Keratinocyte (primary cell): ENCODE data around the gene TOE1. TPM values are rescaled to one million over a fixed set of nuclear protein-coding genes. Genes with fewer than 3 reads are reported as not detected.

Source experiments
- DNase-seq: peaks from one replicate; pipeline ENCODE4 v3.0.0-alpha.2; 2011; ENCODE audit warnings: low read depth, missing footprints, low spot score
- FAIRE-seq: peaks from 2 replicates; lab custom pipeline; 2011; peaks lifted over from hg19 to GRCh38; lab: Jason Lieb, UNC
- H2AFZ ChIP-seq: 2 replicates; pipeline ENCODE4 v1.6.0; 2012; ENCODE audit warnings: low read length, control low read depth, inconsistent platforms; ENCODE audit not compliant: control insufficient read depth
- H3K27ac ChIP-seq: 2 replicates; pipeline ENCODE4 v1.5.1; 2011; ENCODE audit warnings: low read length; ENCODE audit not compliant: control insufficient read depth, insufficient read depth
- H3K27me3 ChIP-seq: 3 replicates; pipeline ENCODE4 v1.6.0; 2011; ENCODE audit warnings: low read length; ENCODE audit not compliant: control insufficient read depth, insufficient read depth; ENCODE audit errors: extremely low read depth
- H3K36me3 ChIP-seq, 2 experiments: 2 replicates in 1 of 2; 3 replicates in 1 of 2; pipeline ENCODE4 v1.5.1; 2011; ENCODE audit warnings: low read length in 2 of 2, mild to moderate bottlenecking in 1 of 2; ENCODE audit not compliant: control insufficient read depth in 2 of 2, insufficient read depth in 2 of 2; ENCODE audit errors: extremely low read depth in 1 of 2
- H3K4me1 ChIP-seq: 3 replicates; pipeline ENCODE4 v1.5.1; 2011; ENCODE audit warnings: low read length; ENCODE audit not compliant: control insufficient read depth, insufficient read depth; ENCODE audit errors: extremely low read depth
- H3K4me2 ChIP-seq: 3 replicates; pipeline ENCODE4 v1.6.0; 2011; ENCODE audit warnings: low read depth, low read length; ENCODE audit not compliant: control insufficient read depth, insufficient read depth; ENCODE audit errors: extremely low read depth
- H3K4me3 ChIP-seq, 3 experiments: fragments of 200-600 bp in 1 of 3; sonication (generic) in 1 of 3; 2 replicates in 2 of 3; 3 replicates in 1 of 3; pipeline ENCODE4 v1.5.1; 2011 to 2016; ENCODE audit warnings: low read length in 3 of 3, mild to moderate bottlenecking in 3 of 3, control low read depth in 2 of 3, inconsistent platforms in 1 of 3, low read depth in 1 of 3, mixed read lengths in 1 of 3, mixed run types in 1 of 3, moderate library complexity in 1 of 3; ENCODE audit not compliant: control insufficient read depth in 2 of 3, insufficient read depth in 2 of 3; ENCODE audit errors: extremely low read depth in 1 of 3
- H3K79me2 ChIP-seq: 2 replicates; pipeline ENCODE4 v1.6.0; 2012; ENCODE audit warnings: low read length; ENCODE audit not compliant: control insufficient read depth, insufficient read depth
- H3K9ac ChIP-seq: 3 replicates; pipeline ENCODE4 v1.6.0; 2011; ENCODE audit warnings: low read length; ENCODE audit not compliant: control insufficient read depth, insufficient read depth; ENCODE audit errors: extremely low read depth
- H3K9me1 ChIP-seq: 3 replicates; pipeline ENCODE4 v1.6.0; 2011; ENCODE audit warnings: low read length; ENCODE audit not compliant: control insufficient read depth, insufficient read depth; ENCODE audit errors: extremely low read depth
- H3K9me3 ChIP-seq: 2 replicates; pipeline ENCODE4 v1.5.1; 2012; ENCODE audit warnings: low read depth, low read length; ENCODE audit not compliant: control insufficient read depth
- H4K20me1 ChIP-seq: 3 replicates; pipeline ENCODE4 v1.6.0; 2011; ENCODE audit warnings: low read length; ENCODE audit not compliant: control insufficient read depth, insufficient read depth; ENCODE audit errors: extremely low read depth
- CTCF ChIP-seq, 3 experiments: IDR thresholded peaks in 1 of 3; conservative IDR thresholded peaks in 1 of 3; optimal IDR thresholded peaks in 1 of 3; 2 replicates in 2 of 3; 3 replicates in 1 of 3; pipeline versions ENCODE3 to v1.5.1; 2011; ENCODE audit warnings: low read length in 3 of 3, mild to moderate bottlenecking in 3 of 3, moderate library complexity in 2 of 3, control low read depth in 1 of 3, inconsistent platforms in 1 of 3; ENCODE audit not compliant: insufficient read depth in 2 of 3; ENCODE audit errors: extremely low read depth in 1 of 3
- EZH2 ChIP-seq: IDR thresholded peaks from one replicate; pipeline ENCODE4 v1.6.1; 2012; ENCODE audit warnings: inconsistent platforms, mild to moderate bottlenecking, low read length, moderate library complexity
- dilution Hi-C: fragments of 300-500 bp; cut with MboI; formaldehyde crosslinking; loops from one replicate; pipeline ENCODE4 v1.7.0; 2020; ENCODE audit warnings: low sequenced_read_pairs; ENCODE audit not compliant: extremely low pct_ligation_motif_present
- polyA plus RNA-seq, 5 experiments: library from polyadenylated mRNA; depleted of rRNA in 3 of 5; stranded (reverse) in 3 of 5; stranded (forward) in 1 of 5; unstranded in 1 of 5; fragments of >200 nt; gene quantifications; 1 replicate in 1 of 5; 2 replicates in 3 of 5; 3 replicates in 1 of 5; pipeline versions ENCODE4 v1.2.1 to v1.2.3, GENCODE V29; 2011 to 2012; ENCODE audit warnings: missing spikeins in 2 of 5, low read depth in 1 of 5, low replicate concordance in 1 of 5

TOE1 gene
- polyA plus RNA-seq, 1 donor (not counting 4 experiments of a cell fraction or from before 2014, with no cell fraction given): 12.1 TPM

DNA sequence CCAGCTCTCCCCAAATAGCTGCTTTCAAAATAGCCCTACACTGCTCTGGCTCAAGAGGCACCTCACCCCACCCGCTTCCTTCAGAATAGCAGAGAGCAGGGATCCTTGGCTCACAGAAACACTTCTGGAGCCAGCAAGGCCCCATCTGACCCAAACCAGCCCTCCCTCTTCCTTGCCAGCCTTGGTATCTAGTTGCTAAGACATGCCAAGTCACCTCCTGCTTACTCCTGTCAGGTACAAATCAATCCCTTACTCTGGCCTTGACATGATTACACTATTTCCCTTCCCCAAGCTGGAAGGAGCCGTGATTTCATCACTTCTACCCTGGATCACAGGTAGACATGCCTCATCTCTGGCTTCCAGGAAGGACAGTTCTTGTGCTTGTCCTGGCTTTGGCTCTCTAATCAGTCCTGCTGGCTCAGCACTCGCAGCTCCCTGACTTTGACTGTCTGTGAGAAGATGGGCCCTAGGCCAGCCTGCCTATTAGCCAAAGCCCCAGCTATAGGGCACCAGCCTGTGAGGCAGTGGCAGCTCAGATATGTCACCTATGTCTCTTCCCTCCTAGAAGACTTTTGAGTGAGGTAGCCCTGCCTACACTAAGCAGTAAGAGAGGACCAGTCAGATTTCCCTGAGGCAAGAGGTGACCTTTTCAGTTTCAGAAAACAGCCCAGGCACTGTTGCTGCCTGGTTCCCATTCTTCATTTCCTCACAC lies 9.2 kb downstream of the TOE1 start:
- Histone ChIP-seq H3K9me1 (no peaks in the 10 kb centered on the region), H3K9me3 (no peaks in the 10 kb centered on the region), H3K36me3 (peaks cover 8 to 12% of the 10 kb centered on the region in 2 experiments), H3K9ac (no peak overlapping the region), H3K27ac (peak overlapping the region; percentile 7), H2AFZ (no peak overlapping the region), H3K4me3 (no peak overlapping the region), H3K79me2 (no peaks in the 10 kb centered on the region), H3K4me2 (peak overlapping the region; percentile 42), H4K20me1 (no peaks in the 10 kb centered on the region), H3K27me3 (no peaks in the 10 kb centered on the region), H3K4me1 (peaks cover 22% of the 10 kb centered on the region)
- no peak for DNase-seq
- dilution Hi-C loops: no loop called here
- TF ChIP-seq CTCF (optimal IDR thresholded peaks at IDR 0.05 in 1 of 3, IDR thresholded peaks at IDR 0.05 in 1 of 3, conservative IDR thresholded peaks at IDR 0.05 in 1 of 3; ENCODE audit: extremely low read depth in 1 of 3, insufficient read depth in 2 of 3, low read length in 3 of 3) (no peak), EZH2 (no peak)
- peak; percentile 69 for FAIRE-seq

- no peaks in the 10 kb centered on the region for H4K20me1 ChIP-seq
- H3K27me3 ChIP-seq: no peaks in the 10 kb centered on the region
- no peak overlapping the region for H2AFZ ChIP-seq
- no peak overlapping the region for H3K4me2 ChIP-seq
- no peaks in the 10 kb centered on the region for H3K79me2 ChIP-seq
- no peak for TF ChIP-seq CTCF (optimal IDR thresholded peaks at IDR 0.05 in 1 of 3, IDR thresholded peaks at IDR 0.05 in 1 of 3, conservative IDR thresholded peaks at IDR 0.05 in 1 of 3; ENCODE audit: extremely low read depth in 1 of 3, insufficient read depth in 2 of 3, low read length in 3 of 3)
- TF ChIP-seq EZH2: no peak
- peaks cover 30% of the 10 kb centered on the region for H3K4me1 ChIP-seq
- H3K9ac ChIP-seq: no peak overlapping the region
- FAIRE-seq (no peak), DNase-seq (no peak)
- no peak overlapping the region for H3K4me3 ChIP-seq
- H3K27ac ChIP-seq: no peak overlapping the region
- dilution Hi-C loops: no loop called here
- no peaks in the 10 kb centered on the region for H3K36me3 ChIP-seq
- no peaks in the 10 kb centered on the region for H3K9me3 ChIP-seq
- no peaks in the 10 kb centered on the region for H3K9me1 ChIP-seq
Measured at GRCh38 chr1:45351508-45351907, 11.5 kb downstream of the TOE1 start.
